Activated CD4-positive, alpha-beta memory T cell treated with anti-CD3 and anti-CD28 coated beads for 36 hours (primary cell): ENCODE data around the gene KYAT1. TPM values are rescaled to one million over a fixed set of nuclear protein-coding genes. Genes with fewer than 3 reads are reported as not detected.
A peak's percentile ranks its signal among the peaks of the same experiment; 100 is the strongest.

ENCODE experiments used
- CTCF ChIA-PET: fragments of 350-600 bp; sonication (Branson Sonifier 250); formaldehyde crosslinking; loops from one replicate; lab custom pipeline; 2021; ENCODE audit warnings: antibody characterized with exemption, inconsistent platforms; lab: Charles Lee
- POLR2A ChIA-PET: fragments of 350-600 bp; sonication (Branson Sonifier 250); formaldehyde crosslinking; loops from one replicate; lab custom pipeline; 2021; ENCODE audit warnings: antibody characterized with exemption; lab: Charles Lee
- DNase-seq: peaks from one replicate; pipeline ENCODE4 v3.0.0-alpha.2; 2020
- H3K27ac Mint-ChIP-seq: one replicate; pipeline ENCODE4 v1.8.0; 2021; ENCODE audit warnings: mixed read lengths
- H3K27me3 Mint-ChIP-seq: one replicate; pipeline ENCODE4 v1.8.0; 2021; ENCODE audit warnings: mixed read lengths
- H3K36me3 Mint-ChIP-seq: one replicate; pipeline ENCODE4 v1.8.0; 2021; ENCODE audit warnings: mixed read lengths
- H3K4me1 Mint-ChIP-seq: one replicate; pipeline ENCODE4 v1.8.0; 2021; ENCODE audit warnings: low read depth, mixed read lengths
- H3K4me3 Mint-ChIP-seq: one replicate; pipeline ENCODE4 v1.8.0; 2021; ENCODE audit warnings: mild to moderate bottlenecking, mixed read lengths
- H3K9me3 Mint-ChIP-seq: one replicate; pipeline ENCODE4 v1.8.0; 2021; ENCODE audit warnings: mixed read lengths
- intact Hi-C: fragments of 100-400 bp; cut with micrococcal nuclease; formaldehyde crosslinking; loops from one replicate; pipeline ENCODE4 v1.15.1; 2023
- total RNA-seq, 2 experiments: library from RNA; stranded (reverse); gene quantifications; one replicate each; pipeline ENCODE4 v1.2.3, GENCODE V29; 2021

Gene KYAT1
- total RNA-seq, 2 experiments from 2014 or later = 15.9 to 18.1 TPM

- H3K4me1 Mint-ChIP-seq = peaks cover 21% of the 10 kb centered on the region
- DNase-seq = no peak
- H3K36me3 Mint-ChIP-seq = peaks cover 16% of the 10 kb centered on the region
- intact Hi-C loops = no loop called here
- ChIA-PET CTCF (no interaction called here), POLR2A (no interaction called here)
- no peak overlapping the region for H3K4me3 Mint-ChIP-seq
- H3K27me3 Mint-ChIP-seq = no peaks in the 10 kb centered on the region
- peak overlapping the region; percentile 5 for H3K27ac Mint-ChIP-seq
- H3K9me3 Mint-ChIP-seq = no peaks in the 10 kb centered on the region
Observed at GRCh38 chr9:128822407-128823042, 59.2 kb downstream of the KYAT1 start.

GRCh38 chr9:128821584-128822406 lies 60.0 kb downstream of the KYAT1 start:
- no peak for DNase-seq
- intact Hi-C loops = no loop called here
- POLR2A ChIA-PET = no interaction called here
- Mint-ChIP-seq H3K4me1 (peaks cover 17% of the 10 kb centered on the region), H3K27me3 (no peaks in the 10 kb centered on the region), H3K4me3 (no peak overlapping the region), H3K27ac (no peak overlapping the region), H3K9me3 (no peaks in the 10 kb centered on the region), H3K36me3 (peaks cover 11% of the 10 kb centered on the region)
- CTCF ChIA-PET = no interaction called here

GRCh38 chr9:128820665-128821583 lies 60.8 kb downstream of the KYAT1 start:
- H3K36me3 Mint-ChIP-seq = peaks cover 7% of the 10 kb centered on the region
- intact Hi-C loops = no loop called here
- CTCF ChIA-PET = interaction anchor here (0.6 kb wide), 1 partner anchor 13 kb away, joined by 3 read pairs; no protein-coding TSS in a partner anchor
- H3K4me3 Mint-ChIP-seq = peak overlapping the region; percentile 12
- no peaks in the 10 kb centered on the region for H3K27me3 Mint-ChIP-seq
- peaks cover 17% of the 10 kb centered on the region for H3K4me1 Mint-ChIP-seq
- H3K9me3 Mint-ChIP-seq = no peaks in the 10 kb centered on the region
- no peak for DNase-seq
- POLR2A ChIA-PET = interaction anchor here (1.5 kb wide), 1 partner anchor 79 kb away, joined by 3 read pairs; no protein-coding TSS in a partner anchor
- no peak overlapping the region for H3K27ac Mint-ChIP-seq

GRCh38 chr9:128819716-128820664 lies 61.8 kb downstream of the KYAT1 start:
- H3K4me3 Mint-ChIP-seq = peak overlapping the region; percentile 20
- POLR2A ChIA-PET = interaction anchor here (1.5 to 2.6 kb wide), 2 partner anchors 10 to 80 kb away, joined by 3 to 31 read pairs; partner anchors contain the start of gene SPOUT1
- no peaks in the 10 kb centered on the region for H3K27me3 Mint-ChIP-seq
- no peak for DNase-seq
- H3K27ac Mint-ChIP-seq = no peak overlapping the region
- H3K36me3 Mint-ChIP-seq = peaks cover 7% of the 10 kb centered on the region
- intact Hi-C loops = loop anchor here (2.0 to 5.0 kb wide), 5 partner anchors 49 to 163 kb away; partner anchors contain the start of genes DOLK, DYNC2I2, NUP188 and PKN3
- CTCF ChIA-PET = interaction anchor here (0.5 to 2.7 kb wide), 9 partner anchors 8 to 250 kb away, joined by 3 to 27 read pairs (median 10); partner anchors contain the start of genes SPOUT1, ZDHHC12 and ZER1
- H3K4me1 Mint-ChIP-seq = peaks cover 17% of the 10 kb centered on the region
- no peaks in the 10 kb centered on the region for H3K9me3 Mint-ChIP-seq

GRCh38 chr9:128818839-128819715 lies 62.7 kb downstream of the KYAT1 start:
- intact Hi-C loops = loop anchor here (1.0 to 5.0 kb wide), 7 partner anchors 10 to 209 kb away; partner anchors contain the start of genes DOLK, DYNC2I2, NUP188 and PKN3
- H3K4me1 Mint-ChIP-seq = peaks cover 17% of the 10 kb centered on the region
- ChIA-PET CTCF (interaction anchor here (0.5 to 2.7 kb wide), 32 partner anchors 8 to 313 kb away, joined by 3 to 39 read pairs (median 6); partner anchors contain the start of genes KYAT1, LRRC8A, PKN3 and SPOUT1), POLR2A (interaction anchor here (1.0 to 2.6 kb wide), 5 partner anchors 11 to 130 kb away, joined by 3 to 31 read pairs (median 4); partner anchors contain the start of genes DOLK, NUP188, SET and SPOUT1)
- peaks cover 7% of the 10 kb centered on the region for H3K36me3 Mint-ChIP-seq
- no peaks in the 10 kb centered on the region for H3K27me3 Mint-ChIP-seq
- H3K9me3 Mint-ChIP-seq = no peaks in the 10 kb centered on the region
- H3K27ac Mint-ChIP-seq = no peak overlapping the region
- DNase-seq = peak; percentile 55
- H3K4me3 Mint-ChIP-seq = peak overlapping the region; percentile 75

- Mint-ChIP-seq H3K4me3 (peak within 1 kb of the TSS; percentile 77), H3K4me1 (peaks cover 17% of the 10 kb centered on the region), H3K27me3 (no peaks in the 10 kb centered on the region), H3K27ac (peak within 1 kb of the TSS; percentile 23), H3K36me3 (peaks cover 7% of the 10 kb centered on the region), H3K9me3 (no peaks in the 10 kb centered on the region)
- intact Hi-C loops = loop anchor here (1.0 to 5.0 kb wide), 7 partner anchors 11 to 210 kb away; partner anchors contain the start of genes DOLK, DYNC2I2, NUP188 and PKN3
- peak; percentile 99 for DNase-seq
- ChIA-PET CTCF (interaction anchor here (0.6 to 2.7 kb wide), 42 partner anchors 8 to 456 kb away, joined by 3 to 39 read pairs (median 4); partner anchors contain the start of genes DOLK, KYAT1, LRRC8A and NUP188), POLR2A (interaction anchor here (0.5 to 2.6 kb wide), 10 partner anchors 12 to 447 kb away, joined by 3 to 31 read pairs (median 3); partner anchors contain the start of genes DOLK, NUP188, SET and SPOUT1)
Observed at GRCh38 chr9:128818099-128818838, 63.5 kb downstream of the KYAT1 start, which contains the start of gene ENDOG. Gene ENDOG, plus strand, starts transcription at chr9:128818500. Its CDS starts 185 bp downstream, at chr9:128818685.

- Mint-ChIP-seq H3K27ac (no peak overlapping the region), H3K4me3 (no peak overlapping the region), H3K9me3 (no peaks in the 10 kb centered on the region), H3K36me3 (peaks cover 5% of the 10 kb centered on the region), H3K4me1 (no peaks in the 10 kb centered on the region), H3K27me3 (no peaks in the 10 kb centered on the region)
- CTCF ChIA-PET = interaction anchor here (1.1 to 1.8 kb wide), 2 partner anchors 8 to 117 kb away, joined by 4 to 10 read pairs; partner anchors contain the start of gene ENDOG
- POLR2A ChIA-PET = no interaction called here
- intact Hi-C loops = no loop called here
- no peak for DNase-seq
Observed at GRCh38 chr9:128810873-128811272, 70.9 kb downstream of the KYAT1 start.

- Mint-ChIP-seq H3K9me3 (no peaks in the 10 kb centered on the region), H3K4me1 (no peaks in the 10 kb centered on the region), H3K27me3 (no peaks in the 10 kb centered on the region), H3K36me3 (peaks cover 7% of the 10 kb centered on the region), H3K27ac (no peak overlapping the region), H3K4me3 (no peak overlapping the region)
- ChIA-PET POLR2A (no interaction called here), CTCF (interaction anchor here (0.8 to 1.8 kb wide), 3 partner anchors 9 to 118 kb away, joined by 3 to 10 read pairs (median 4); partner anchors contain the start of gene ENDOG)
- intact Hi-C loops = no loop called here
- DNase-seq = no peak
Observed at GRCh38 chr9:128809831-128810230, 71.9 kb downstream of the KYAT1 start.

GRCh38 chr9:128809036-128809599 lies 72.6 kb downstream of the KYAT1 start:
- Mint-ChIP-seq H3K27me3 (no peaks in the 10 kb centered on the region), H3K27ac (no peak overlapping the region), H3K4me3 (no peak overlapping the region), H3K4me1 (no peaks in the 10 kb centered on the region), H3K9me3 (no peaks in the 10 kb centered on the region), H3K36me3 (peaks cover 7% of the 10 kb centered on the region)
- intact Hi-C loops = no loop called here
- DNase-seq = no peak
- POLR2A ChIA-PET = no interaction called here
- CTCF ChIA-PET = interaction anchor here (1.3 to 1.8 kb wide), 2 partner anchors 9 to 10 kb away, joined by 3 to 10 read pairs; partner anchors contain the start of gene ENDOG
